Hepatocyte (in vitro differentiated cells): ENCODE measurements around the gene NSRP1. TPM values are rescaled to one million over a fixed set of nuclear protein-coding genes. Genes with fewer than 3 reads are reported as not detected.

Experiments
- DNase-seq: peaks from one replicate; pipeline ENCODE4 v3.0.0-alpha.2; 2016; ENCODE audit warnings: low spot score
- H2AFZ ChIP-seq: fragments of 200-600 bp; sonication (generic); 2 replicates; pipeline ENCODE4 v1.6.0; 2016; ENCODE audit warnings: antibody characterized with exemption, mild to moderate bottlenecking
- H3K27ac ChIP-seq: fragments of 200-600 bp; sonication (generic); 2 replicates; pipeline ENCODE4 v1.5.1; 2016; ENCODE audit warnings: mild to moderate bottlenecking
- H3K27me3 ChIP-seq: fragments of 200-600 bp; sonication (generic); 2 replicates; pipeline ENCODE4 v1.6.1; 2016
- H3K36me3 ChIP-seq: fragments of 200-600 bp; sonication (generic); replicated peaks from 2 replicates; pipeline ENCODE4 v1.5.1; 2016; ENCODE audit warnings: low read depth; ENCODE audit not compliant: insufficient read depth
- H3K4me1 ChIP-seq: fragments of 200-600 bp; sonication (generic); 2 replicates; pipeline ENCODE4 v1.5.1; 2016; ENCODE audit warnings: mild to moderate bottlenecking, moderate library complexity; ENCODE audit not compliant: insufficient read depth
- H3K4me2 ChIP-seq: fragments of 200-600 bp; sonication (generic); 2 replicates; pipeline ENCODE4 v1.6.0; 2016
- H3K4me3 ChIP-seq: fragments of 200-600 bp; sonication (generic); 2 replicates; pipeline ENCODE4 v1.5.1; 2016; ENCODE audit warnings: mild to moderate bottlenecking
- H3K79me2 ChIP-seq: fragments of 200-600 bp; sonication (generic); 2 replicates; pipeline ENCODE4 v1.6.0; 2017; ENCODE audit warnings: mild to moderate bottlenecking
- H3K9me2 ChIP-seq: fragments of 200-600 bp; sonication (generic); replicated peaks from 2 replicates; pipeline ENCODE4 v1.6.0; 2017; ENCODE audit warnings: mild to moderate bottlenecking; ENCODE audit not compliant: insufficient read depth
- H3K9me3 ChIP-seq: fragments of 200-600 bp; sonication (generic); 2 replicates; pipeline ENCODE4 v1.5.1; 2016; ENCODE audit warnings: low read depth, mild to moderate bottlenecking
- H4K20me1 ChIP-seq: fragments of 200-600 bp; sonication (generic); 2 replicates; pipeline ENCODE4 v1.6.0; 2016; ENCODE audit warnings: mild to moderate bottlenecking; ENCODE audit not compliant: insufficient read depth, poor library complexity, severe bottlenecking
- CTCF ChIP-seq: fragments of 200-600 bp; sonication (generic); IDR thresholded peaks from 2 replicates; pipeline ENCODE4 v1.5.1; 2016; ENCODE audit warnings: antibody characterized with exemption, mild to moderate bottlenecking; ENCODE audit not compliant: poor library complexity
- EZH2 ChIP-seq: fragments of 200-600 bp; sonication (generic); IDR thresholded peaks from 2 replicates; pipeline ENCODE4 v1.6.1; 2016; ENCODE audit warnings: antibody characterized with exemption, mild to moderate bottlenecking, borderline replicate concordance
- EZH2phosphoT487 ChIP-seq: fragments of 200-600 bp; sonication (generic); IDR thresholded peaks from one replicate; pipeline ENCODE4 v1.6.1; 2018; ENCODE audit warnings: antibody characterized with exemption, mild to moderate bottlenecking, low read depth, moderate library complexity; ENCODE audit not compliant: unreplicated experiment, severe bottlenecking
- WGBS: methylation state at CpG from one replicate; pipeline ENCODE4 v1.1.6; 2016; ENCODE audit warnings: low lambda C conversion rate; ENCODE audit errors: missing lambda C conversion rate; 5-methylcytosine and 5-hydroxymethylcytosine counted together
- polyA plus RNA-seq: library from polyadenylated mRNA; unstranded; fragments of >200 nt; fragmentation: Nextera tagmentation; extraction: Ambion mirVana; gene quantifications from 2 replicates; pipeline ENCODE4 v1.2.1, GENCODE V29; 2016
- total RNA-seq: library from RNA; depleted of rRNA; stranded (reverse); fragments of >200 nt; gene quantifications from 2 replicates; pipeline ENCODE4 v1.2.3, GENCODE V29; 2014

NSRP1 gene
- total and polyA plus RNA-seq, 2 experiments from 2014 or later: 8.6 to 39.2 TPM

DNA sequence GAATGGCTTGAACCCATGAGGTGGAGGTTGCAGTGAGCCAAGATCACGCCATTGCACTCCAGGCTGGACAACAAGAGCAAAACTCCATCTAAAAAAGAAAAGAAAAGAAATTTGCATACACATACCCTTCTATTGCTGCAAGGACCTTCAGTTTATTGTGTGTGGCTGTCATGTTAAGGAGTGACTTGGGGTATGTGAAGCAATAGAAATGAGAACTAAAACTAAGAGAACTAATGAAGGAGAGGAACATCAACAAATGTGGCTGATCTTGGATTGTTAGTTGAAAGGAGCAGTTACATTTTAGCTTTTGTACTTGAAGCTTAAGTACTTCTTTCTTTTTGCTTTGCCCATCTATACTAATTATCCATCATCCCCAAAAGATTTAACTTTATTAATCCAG, 12.7 kb upstream of the NSRP1 start:
- no peaks in the 10 kb centered on the region for H3K79me2 ChIP-seq
- no peak for DNase-seq
- no peak overlapping the region for H3K27ac ChIP-seq
- H4K20me1 ChIP-seq: no peaks in the 10 kb centered on the region
- no peak overlapping the region for H3K4me3 ChIP-seq
- H3K36me3 ChIP-seq: no peaks in the 10 kb centered on the region
- no peak overlapping the region for H3K4me2 ChIP-seq
- TF ChIP-seq CTCF: no peak
- TF ChIP-seq EZH2phosphoT487: no peak
- no peak for TF ChIP-seq EZH2
- H3K27me3 ChIP-seq: no peaks in the 10 kb centered on the region
- WGBS: 82% methylated on average over 1 of the region's 1 CpG
- H3K9me3 ChIP-seq: no peaks in the 10 kb centered on the region
- H3K9me2 ChIP-seq: no peaks in the 10 kb centered on the region
- H2AFZ ChIP-seq: no peak overlapping the region
- H3K4me1 ChIP-seq: no peaks in the 10 kb centered on the region

DNA sequence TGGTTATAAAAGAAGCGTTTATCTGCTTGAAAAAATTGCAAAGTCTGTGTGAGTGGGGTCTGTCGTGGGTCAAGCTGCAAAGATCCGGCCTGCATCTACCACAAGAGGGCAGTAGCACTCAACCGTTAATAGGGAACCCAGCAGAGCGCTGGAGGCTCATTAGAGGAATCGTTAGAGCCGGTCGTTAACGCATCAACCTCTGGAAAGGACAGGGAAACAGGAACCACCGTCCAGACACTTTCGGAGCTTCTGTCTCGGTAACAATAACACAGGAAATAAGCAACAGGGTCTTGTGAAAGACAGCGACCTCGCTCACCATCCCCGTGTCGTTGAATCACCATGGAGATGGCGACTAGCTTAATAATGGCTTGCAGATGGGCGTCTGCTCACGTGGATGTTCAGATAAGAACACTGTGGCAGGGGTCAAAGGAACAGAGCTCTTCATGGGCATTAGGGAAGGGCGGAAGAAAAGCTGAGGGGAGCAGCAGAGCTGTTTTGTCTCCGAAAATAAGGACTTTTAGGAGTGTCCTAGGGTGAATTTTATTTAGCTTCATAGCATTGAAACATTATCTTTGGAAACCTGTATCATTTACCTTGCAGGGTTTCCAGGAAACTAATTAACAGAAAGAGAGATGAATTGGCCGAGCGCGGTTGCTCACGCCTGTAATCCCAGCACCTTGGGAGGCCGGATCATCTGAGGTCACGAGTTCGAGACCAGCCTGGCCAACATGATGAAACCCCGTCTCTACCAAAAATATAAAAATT, 11.9 kb upstream of the NSRP1 start:
- peak; percentile 91 for DNase-seq
- peak; percentile 95 for TF ChIP-seq CTCF
- no peak for TF ChIP-seq EZH2
- peak overlapping the region; percentile 24 for H3K4me3 ChIP-seq
- H3K36me3 ChIP-seq: no peaks in the 10 kb centered on the region
- H3K9me3 ChIP-seq: no peaks in the 10 kb centered on the region
- whole genome bisulfite sequencing: 22% methylated on average over 29 of the region's 29 CpGs
- H3K27ac ChIP-seq: peak overlapping the region; percentile 43
- no peaks in the 10 kb centered on the region for H3K4me1 ChIP-seq
- H3K79me2 ChIP-seq: no peaks in the 10 kb centered on the region
- H2AFZ ChIP-seq: peak overlapping the region; percentile 73
- H3K4me2 ChIP-seq: peak overlapping the region; percentile 70
- H4K20me1 ChIP-seq: no peaks in the 10 kb centered on the region
- H3K27me3 ChIP-seq: no peaks in the 10 kb centered on the region
- no peaks in the 10 kb centered on the region for H3K9me2 ChIP-seq

GRCh38 chr17:30112794-30113193, 3.8 kb upstream of the NSRP1 start:
- H4K20me1 ChIP-seq: no peaks in the 10 kb centered on the region
- no peak overlapping the region for H3K27ac ChIP-seq
- TF ChIP-seq EZH2phosphoT487: no peak
- no peak for TF ChIP-seq CTCF
- TF ChIP-seq EZH2: no peak
- H3K27me3 ChIP-seq: no peaks in the 10 kb centered on the region
- no peaks in the 10 kb centered on the region for H3K9me2 ChIP-seq
- no peak overlapping the region for H3K4me3 ChIP-seq
- H3K4me1 ChIP-seq: peaks cover 1% of the 10 kb centered on the region
- no peaks in the 10 kb centered on the region for H3K9me3 ChIP-seq
- no peak overlapping the region for H2AFZ ChIP-seq
- no peaks in the 10 kb centered on the region for H3K36me3 ChIP-seq
- DNase-seq: no peak
- H3K4me2 ChIP-seq: no peak overlapping the region
- H3K79me2 ChIP-seq: peaks cover 7% of the 10 kb centered on the region

DNA sequence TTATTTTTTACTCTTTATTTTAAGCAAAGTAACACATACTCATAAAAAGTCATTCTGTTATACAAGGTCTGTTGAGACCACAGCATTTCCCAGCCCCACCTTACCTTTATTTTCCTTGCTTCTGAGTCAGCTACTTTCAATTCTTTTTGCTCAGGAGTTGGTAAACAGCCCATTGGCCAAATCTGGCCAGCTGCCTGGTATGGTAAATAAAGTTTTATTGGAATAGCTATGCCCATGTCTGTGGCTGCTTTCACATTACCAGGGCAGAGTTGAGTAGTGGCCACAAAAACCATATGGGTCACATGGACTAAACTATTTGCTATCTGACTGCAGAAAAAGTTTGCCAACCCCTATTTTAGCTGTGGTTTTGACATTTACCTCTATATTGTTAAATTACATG, 3.4 kb upstream of the NSRP1 start:
- Histone ChIP-seq H4K20me1 (no peaks in the 10 kb centered on the region), H3K27ac (no peak overlapping the region), H3K4me3 (no peak overlapping the region), H3K79me2 (peaks cover 11% of the 10 kb centered on the region), H3K4me2 (no peak overlapping the region), H3K36me3 (no peaks in the 10 kb centered on the region), H3K27me3 (no peaks in the 10 kb centered on the region), H2AFZ (no peak overlapping the region), H3K4me1 (peaks cover 5% of the 10 kb centered on the region), H3K9me2 (no peaks in the 10 kb centered on the region), H3K9me3 (no peaks in the 10 kb centered on the region)
- TF ChIP-seq CTCF (no peak), EZH2 (no peak), EZH2phosphoT487 (no peak)
- no peak for DNase-seq
